HEK293 (cell line): Measurements from ENCODE around the gene CACNA1D.

Source experiments
- ZNF239 ChIP-seq: fragments of 450-650 bp; formaldehyde crosslinking; IDR thresholded peaks from 2 replicates; pipeline ENCODE4 v1.5.1; 2016; ENCODE audit warnings: missing biosample characterization, missing genetic modification characterization
- ZNF558 ChIP-seq: fragments of 450-650 bp; formaldehyde crosslinking; IDR thresholded peaks from 2 replicates; pipeline ENCODE4 v1.5.1; 2016; ENCODE audit warnings: missing biosample characterization, missing genetic modification characterization
- TF ChIP-seq, protein P1 (sequence below): fragments of 450-650 bp; formaldehyde crosslinking; IDR thresholded peaks from 2 replicates; pipeline ENCODE4 v1.5.1; 2016; ENCODE audit warnings: missing biosample characterization, missing genetic modification characterization
- TF ChIP-seq, protein P2 (sequence below): sonication (generic); formaldehyde crosslinking; IDR thresholded peaks from 2 replicates; pipeline ENCODE4 v1.8.1; 2022; ENCODE audit warnings: mild to moderate bottlenecking, moderate library complexity, missing genetic modification reagents

DNA sequence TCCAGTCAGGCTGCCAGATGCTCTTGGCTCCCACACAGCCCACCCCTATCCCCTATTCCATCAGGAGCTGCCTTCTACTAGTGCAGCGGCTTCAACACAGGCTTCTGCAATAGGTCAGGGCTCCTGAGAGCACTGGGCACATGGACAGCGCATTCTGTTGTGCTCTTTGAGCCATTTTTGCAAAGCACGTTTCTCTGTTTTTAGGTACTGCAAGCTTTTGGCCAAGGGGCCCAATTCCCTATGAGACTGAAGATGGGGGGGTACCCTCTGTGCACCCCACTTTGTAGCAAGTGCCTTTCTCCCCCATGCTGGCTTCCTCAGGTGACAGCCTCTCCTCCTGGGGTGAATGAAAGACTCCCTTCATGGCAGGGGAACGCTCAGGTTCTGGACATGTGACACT is 320.7 kb downstream of the CACNA1D start:
- TF ChIP-seq, protein P1, sequence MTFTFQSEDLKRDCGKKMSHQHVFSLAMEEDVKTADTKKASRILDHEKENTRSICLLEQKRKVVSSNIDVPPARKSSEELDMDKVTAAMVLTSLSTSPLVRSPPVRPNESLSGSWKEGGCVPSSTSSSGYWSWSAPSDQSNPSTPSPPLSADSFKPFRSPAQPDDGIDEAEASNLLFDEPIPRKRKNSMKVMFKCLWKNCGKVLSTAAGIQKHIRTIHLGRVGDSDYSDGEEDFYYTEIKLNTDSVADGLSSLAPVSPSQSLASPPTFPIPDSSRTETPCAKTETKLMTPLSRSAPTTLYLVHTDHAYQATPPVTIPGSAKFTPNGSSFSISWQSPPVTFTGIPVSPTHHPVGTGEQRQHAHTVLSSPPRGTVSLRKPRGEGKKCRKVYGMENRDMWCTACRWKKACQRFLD (tag by site-specific recombination), result no peak
- TF ChIP-seq ZNF558 (tag by site-specific recombination) (no peak), ZNF239 (tag by site-specific recombination) (no peak)
- TF ChIP-seq, protein P2, sequence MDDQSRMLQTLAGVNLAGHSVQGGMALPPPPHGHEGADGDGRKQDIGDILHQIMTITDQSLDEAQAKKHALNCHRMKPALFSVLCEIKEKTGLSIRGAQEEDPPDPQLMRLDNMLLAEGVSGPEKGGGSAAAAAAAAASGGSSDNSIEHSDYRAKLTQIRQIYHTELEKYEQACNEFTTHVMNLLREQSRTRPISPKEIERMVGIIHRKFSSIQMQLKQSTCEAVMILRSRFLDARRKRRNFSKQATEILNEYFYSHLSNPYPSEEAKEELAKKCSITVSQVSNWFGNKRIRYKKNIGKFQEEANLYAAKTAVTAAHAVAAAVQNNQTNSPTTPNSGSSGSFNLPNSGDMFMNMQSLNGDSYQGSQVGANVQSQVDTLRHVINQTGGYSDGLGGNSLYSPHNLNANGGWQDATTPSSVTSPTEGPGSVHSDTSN (CRISPR knock-in tag), result no peak
